Gastrocnemius medialis (tissue), 4 donors: ENCODE results near the gene GPR84. TPM values are rescaled to one million over a fixed set of nuclear protein-coding genes. Genes with fewer than 3 reads are reported as not detected.

Experiments used
- ATAC-seq, 2 donors: fragments of 150-250 bp; one replicate each; pipeline ENCODE4 v1.9.1; 2016
- DNase-seq, 2 donors: peaks; one replicate each; pipeline ENCODE4 v3.0.0-alpha.2; 2019
- H3K27ac ChIP-seq, 4 donors: fragments of 200-600 bp; sonication (generic); 1 replicate in 1 of 4; 2 replicates in 3 of 4; pipeline ENCODE4 v1.5.1; 2016 to 2018; ENCODE audit warnings: mild to moderate bottlenecking in 2 of 4, moderate library complexity in 1 of 4
- H3K27me3 ChIP-seq, 3 donors: fragments of 200-600 bp; sonication (generic) in 2 of 3; 1 replicate in 1 of 3; 2 replicates in 2 of 3; pipeline versions ENCODE4 v1.5.1 to v1.6.0; 2016 to 2019; ENCODE audit warnings: mild to moderate bottlenecking in 1 of 3, moderate library complexity in 1 of 3
- H3K36me3 ChIP-seq, 2 donors: fragments of 200-600 bp; sonication (generic) in 1 of 2; one replicate each; pipeline ENCODE4 v1.5.1; 2017 to 2018
- H3K4me1 ChIP-seq, 2 donors: fragments of 200-600 bp; sonication (generic) in 1 of 2; one replicate each; pipeline ENCODE4 v1.5.1; 2016 to 2017; ENCODE audit warnings: mild to moderate bottlenecking in 2 of 2
- H3K4me3 ChIP-seq, 4 donors: fragments of 200-600 bp; sonication (generic) in 3 of 4; 1 replicate in 1 of 4; 2 replicates in 3 of 4; pipeline ENCODE4 v1.5.1; 2016 to 2019; ENCODE audit warnings: mild to moderate bottlenecking in 2 of 4
- H3K9me3 ChIP-seq, 3 donors: fragments of 200-600 bp; sonication (generic) in 2 of 3; 1 replicate in 1 of 3; 2 replicates in 2 of 3; pipeline ENCODE4 v1.5.1; 2016 to 2019
- POLR2A ChIP-seq, 2 donors: fragments of 450-650 bp; IDR thresholded peaks; one replicate each; pipeline ENCODE4 v1.6.1; 2017; ENCODE audit warnings: antibody characterized with exemption in 2 of 2, mild to moderate bottlenecking in 2 of 2, moderate library complexity in 2 of 2
- in situ Hi-C, 4 donors: fragments of 200-750 bp; cut with MboI; loops; one replicate each; pipeline versions ENCODE4 v1.15.0 to v1.8.0; 2017; ENCODE audit warnings: low sequenced_read_pairs in 4 of 4
- intact Hi-C: fragments of 100-400 bp; cut with DNase I; formaldehyde crosslinking; loops from one replicate; pipeline ENCODE4 v1.15.1; 2023; ENCODE audit warnings: low total_unique reads
- total RNA-seq, 4 donors: library from RNA; depleted of rRNA; stranded (reverse); fragments of >200 nt; gene quantifications; one replicate each; pipeline versions ENCODE4 v1.1.0 to v1.2.3, GENCODE V29; 2016
- TF ChIP-seq, protein P1 (sequence below), 5 experiments: fragments of 450-650 bp in 3 of 5; fragments of 200-600 bp in 2 of 5; sonication (generic) in 2 of 5; IDR thresholded peaks in 4 of 5; conservative IDR thresholded peaks in 1 of 5; 1 replicate in 4 of 5; 2 replicates in 1 of 5; pipeline ENCODE4 v1.5.1; 2016 to 2019; ENCODE audit warnings: antibody characterized with exemption in 5 of 5, mild to moderate bottlenecking in 3 of 5, moderate library complexity in 3 of 5

The GPR84 gene
- total RNA-seq, 4 donors from 2014 or later = 0.49 to 0.51 TPM; not detected in 2

DNA sequence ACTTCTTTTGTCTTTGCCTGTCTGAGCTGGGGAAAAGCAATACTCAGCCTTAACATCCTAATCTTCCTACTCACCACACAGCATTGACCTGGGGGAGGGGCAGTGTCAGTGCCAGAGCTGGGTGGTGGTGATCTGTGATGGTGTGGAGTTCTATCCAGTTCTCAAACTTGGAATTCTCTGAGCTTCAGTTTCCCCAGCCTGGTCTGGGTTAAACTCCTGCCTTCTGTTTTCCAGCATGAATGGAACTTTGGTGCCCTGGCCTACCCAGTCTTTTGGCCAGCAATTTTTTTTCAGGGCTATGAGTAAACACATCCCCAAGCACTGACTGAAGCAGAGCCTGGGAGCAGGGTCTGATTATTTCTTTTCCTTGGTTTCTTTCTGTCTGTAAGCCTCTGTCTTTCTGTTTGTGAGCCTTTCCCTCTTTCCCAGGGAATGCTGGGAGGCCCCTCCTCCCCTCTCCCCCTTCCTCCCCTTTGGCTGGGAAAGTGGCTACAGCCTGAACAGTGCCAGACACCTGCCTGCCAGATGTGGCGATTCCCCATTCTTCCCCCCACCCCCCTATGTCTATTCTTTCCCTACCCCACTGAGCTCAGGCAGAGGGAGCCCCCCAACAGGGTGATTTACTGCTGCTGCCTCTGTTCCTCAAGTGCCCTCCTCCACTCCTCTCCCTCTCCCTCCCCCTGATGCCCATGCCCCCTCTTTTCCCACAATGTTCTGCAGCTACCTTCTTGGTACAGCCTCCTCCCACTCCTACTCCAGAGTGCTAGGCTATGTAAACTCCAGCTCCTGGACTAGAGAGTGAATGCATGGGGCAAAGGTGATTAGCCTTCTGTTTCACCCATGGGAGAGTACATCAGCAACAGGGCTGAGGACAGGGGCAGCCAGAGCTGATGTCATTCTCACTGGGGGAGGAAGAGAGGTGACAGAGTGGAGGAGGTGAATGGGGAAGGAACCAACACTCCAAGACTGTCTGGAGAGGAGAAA is 11.1 kb downstream of the GPR84 start:
- ATAC-seq (peak in 1 of 2 donors; percentile 39), DNase-seq (no peak)
- Histone ChIP-seq H3K27ac (peak overlapping the region in 3 of 4 donors; percentile 17 to 47 (median 31)), H3K4me1 (peaks cover 21 to 26% of the 10 kb centered on the region in 2 donors), H3K36me3 (peaks cover 0 to 30% of the 10 kb centered on the region in 2 donors), H3K4me3 (no peak overlapping the region), H3K27me3 (no peaks in the 10 kb centered on the region), H3K9me3 (no peaks in the 10 kb centered on the region)
- no peak for TF ChIP-seq POLR2A (IDR thresholded peaks at IDR 0.05)
- TF ChIP-seq, protein P1, sequence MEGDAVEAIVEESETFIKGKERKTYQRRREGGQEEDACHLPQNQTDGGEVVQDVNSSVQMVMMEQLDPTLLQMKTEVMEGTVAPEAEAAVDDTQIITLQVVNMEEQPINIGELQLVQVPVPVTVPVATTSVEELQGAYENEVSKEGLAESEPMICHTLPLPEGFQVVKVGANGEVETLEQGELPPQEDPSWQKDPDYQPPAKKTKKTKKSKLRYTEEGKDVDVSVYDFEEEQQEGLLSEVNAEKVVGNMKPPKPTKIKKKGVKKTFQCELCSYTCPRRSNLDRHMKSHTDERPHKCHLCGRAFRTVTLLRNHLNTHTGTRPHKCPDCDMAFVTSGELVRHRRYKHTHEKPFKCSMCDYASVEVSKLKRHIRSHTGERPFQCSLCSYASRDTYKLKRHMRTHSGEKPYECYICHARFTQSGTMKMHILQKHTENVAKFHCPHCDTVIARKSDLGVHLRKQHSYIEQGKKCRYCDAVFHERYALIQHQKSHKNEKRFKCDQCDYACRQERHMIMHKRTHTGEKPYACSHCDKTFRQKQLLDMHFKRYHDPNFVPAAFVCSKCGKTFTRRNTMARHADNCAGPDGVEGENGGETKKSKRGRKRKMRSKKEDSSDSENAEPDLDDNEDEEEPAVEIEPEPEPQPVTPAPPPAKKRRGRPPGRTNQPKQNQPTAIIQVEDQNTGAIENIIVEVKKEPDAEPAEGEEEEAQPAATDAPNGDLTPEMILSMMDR (IDR thresholded peaks at IDR 0.05 in 4 of 5, conservative IDR thresholded peaks at IDR 0.05 in 1 of 5) = no peak
- intact Hi-C loops = loop anchor here (10.0 kb wide), 1 partner anchor 1372 kb away; the partner anchor contains the start of genes CD63 and RDH5
- in situ Hi-C loops = loop anchor here (25.0 kb wide), 2 partner anchors 341 to 366 kb away; partner anchors contain the start of genes HOXC10 (in 2 of the 4), HOXC8 (in 2 of the 4) and HOXC9 (in 2 of the 4)

DNA sequence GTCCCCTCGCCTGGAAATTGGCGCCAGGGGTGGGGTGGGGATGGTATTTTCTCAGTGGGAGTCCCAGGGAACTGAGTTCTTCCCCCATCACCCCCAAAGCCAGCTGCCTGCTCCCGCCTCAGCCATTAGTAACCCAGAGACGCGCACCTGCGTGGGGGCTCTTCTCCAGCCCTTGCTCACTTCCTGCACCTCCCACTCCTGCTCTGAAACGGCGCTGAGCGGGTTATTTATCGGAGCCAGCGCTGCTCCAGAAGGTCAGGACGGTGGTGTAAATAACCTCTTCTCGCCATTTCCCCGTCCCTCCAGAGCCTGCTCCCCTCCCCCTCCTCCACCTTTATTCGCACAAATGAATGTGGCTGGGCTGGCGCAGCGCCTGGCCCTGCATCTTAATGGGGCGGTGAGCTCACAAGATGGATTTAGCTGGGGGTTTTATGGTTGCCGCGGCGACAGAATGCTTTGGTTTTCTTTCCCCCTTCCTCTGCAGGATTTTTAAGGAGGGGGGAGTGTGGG is 12.2 kb downstream of the GPR84 start:
- Histone ChIP-seq H3K27ac (peak overlapping the region in 2 of 4 donors; percentile 17 to 47), H3K27me3 (no peaks in the 10 kb centered on the region), H3K4me1 (peaks cover 21 to 22% of the 10 kb centered on the region in 2 donors), H3K36me3 (peaks cover 3 to 41% of the 10 kb centered on the region in 2 donors), H3K9me3 (no peaks in the 10 kb centered on the region), H3K4me3 (peak overlapping the region; percentile 3 to 36 (median 24))
- in situ Hi-C loops = loop anchor here (25.0 kb wide), 2 partner anchors 340 to 365 kb away; partner anchors contain the start of genes HOXC10 (in 2 of the 4), HOXC8 (in 2 of the 4) and HOXC9 (in 2 of the 4)
- intact Hi-C loops = loop anchor here (10.0 kb wide), 1 partner anchor 1373 kb away; the partner anchor contains the start of genes CD63 and RDH5
- no peak for TF ChIP-seq POLR2A (IDR thresholded peaks at IDR 0.05)
- TF ChIP-seq, protein P1 (IDR thresholded peaks at IDR 0.05 in 4 of 5, conservative IDR thresholded peaks at IDR 0.05 in 1 of 5) = no peak
- DNase-seq = peak in 1 of 2 donors; percentile 58
- peak; percentile 45 to 62 for ATAC-seq

DNA sequence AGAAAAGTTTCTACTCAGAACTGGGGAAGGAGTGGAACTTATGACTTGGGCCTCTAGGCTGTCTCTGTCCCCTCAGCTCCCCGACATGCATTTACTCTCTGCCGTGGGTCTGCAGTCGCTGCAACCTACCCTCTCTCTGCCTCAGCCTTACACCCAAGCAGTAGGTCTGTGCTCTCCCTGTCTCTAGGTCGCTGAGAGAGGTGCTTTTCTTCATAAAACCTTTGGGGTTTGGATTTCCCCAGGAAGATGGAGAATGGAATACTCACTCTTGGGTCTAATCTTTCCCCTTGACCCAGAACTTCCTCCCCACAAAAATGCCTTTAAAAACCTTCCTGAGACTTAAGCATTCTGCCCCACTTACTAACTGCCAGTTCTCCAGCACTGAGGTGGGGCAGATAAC is 12.9 kb downstream of the GPR84 start:
- Histone ChIP-seq H3K9me3 (no peaks in the 10 kb centered on the region), H3K27ac (no peak overlapping the region), H3K27me3 (no peaks in the 10 kb centered on the region), H3K36me3 (peaks cover 3 to 49% of the 10 kb centered on the region in 2 donors), H3K4me1 (peaks cover 21 to 22% of the 10 kb centered on the region in 2 donors), H3K4me3 (no peak overlapping the region)
- TF ChIP-seq, protein P1 (IDR thresholded peaks at IDR 0.05 in 4 of 5, conservative IDR thresholded peaks at IDR 0.05 in 1 of 5) = no peak
- TF ChIP-seq POLR2A (IDR thresholded peaks at IDR 0.05) = no peak
- in situ Hi-C loops (loop anchor here (25.0 kb wide), 2 partner anchors 339 to 364 kb away; partner anchors contain the start of genes HOXC10 (in 2 of the 4), HOXC8 (in 2 of the 4) and HOXC9 (in 2 of the 4)), intact Hi-C loops (loop anchor here (10.0 kb wide), 1 partner anchor 1373 kb away; the partner anchor contains the start of genes CD63 and RDH5)
- DNase-seq (no peak), ATAC-seq (no peak)

DNA sequence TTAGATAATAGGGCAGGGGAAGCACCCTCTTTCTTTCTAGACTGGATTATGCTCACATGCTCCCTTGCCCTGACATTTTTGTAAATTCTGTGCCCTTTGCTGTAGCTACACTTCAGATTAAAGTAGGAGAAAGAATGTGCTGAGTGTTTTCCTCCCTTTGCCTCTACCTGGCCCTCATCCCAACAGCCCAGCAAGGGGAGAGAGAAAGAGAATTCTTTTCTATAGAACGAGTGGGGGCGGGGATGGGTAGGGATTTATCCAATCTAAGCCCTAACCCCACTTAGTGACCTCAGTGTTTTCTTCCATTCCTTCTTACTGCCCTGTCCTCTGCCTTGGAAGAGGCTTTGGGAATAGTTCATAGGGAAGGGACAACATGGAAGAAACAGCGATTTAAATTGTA is 13.5 kb downstream of the GPR84 start:
- H3K4me3 ChIP-seq = no peak overlapping the region
- in situ Hi-C loops = loop anchor here (25.0 kb wide), 2 partner anchors 338 to 363 kb away; partner anchors contain the start of genes HOXC10 (in 2 of the 4), HOXC8 (in 2 of the 4) and HOXC9 (in 2 of the 4)
- intact Hi-C loops = loop anchor here (10.0 kb wide), 1 partner anchor 1374 kb away; the partner anchor contains the start of genes CD63 and RDH5

More for the DNA sequence above, 13.5 kb downstream of the GPR84 start:
- DNase-seq (no peak), ATAC-seq (no peak)
- H3K4me1 ChIP-seq = peaks cover 21 to 22% of the 10 kb centered on the region in 2 donors
- TF ChIP-seq, protein P1 (IDR thresholded peaks at IDR 0.05 in 4 of 5, conservative IDR thresholded peaks at IDR 0.05 in 1 of 5) = no peak
- no peak for TF ChIP-seq POLR2A (IDR thresholded peaks at IDR 0.05)
- H3K9me3 ChIP-seq = no peaks in the 10 kb centered on the region
- peaks cover 3 to 55% of the 10 kb centered on the region in 2 donors for H3K36me3 ChIP-seq
- H3K27me3 ChIP-seq = no peaks in the 10 kb centered on the region
- H3K27ac ChIP-seq = no peak overlapping the region
